H1 (cell line): ENCODE results near the gene KCNIP3. TPM values are rescaled to one million over a fixed set of nuclear protein-coding genes. Genes with fewer than 3 reads are reported as not detected.

ENCODE experiments used
- CTCF ChIA-PET: fragments of 300-600 bp; sonication (Branson Sonifier 250); formaldehyde crosslinking; loops from one replicate; lab custom pipeline; 2021; ENCODE audit not compliant: partially characterized antibody; lab: Charles Lee
- POLR2A ChIA-PET: fragments of 300-600 bp; sonication (Branson Sonifier 250); formaldehyde crosslinking; loops from one replicate; lab custom pipeline; 2021; ENCODE audit warnings: inconsistent platforms; ENCODE audit not compliant: partially characterized antibody; lab: Charles Lee
- DNase-seq, 2 experiments: peaks; one replicate each; pipeline versions ENCODE4 v3.0.0 to v3.0.0-alpha.2; 2010 to 2022; ENCODE audit warnings: low spot score in 2 of 2, low read depth in 1 of 2, mixed read lengths in 1 of 2
- FAIRE-seq: peaks from 2 replicates; lab custom pipeline; 2011; peaks lifted over from hg19 to GRCh38; lab: Jason Lieb, UNC
- H2AFZ ChIP-seq: 2 replicates; pipeline ENCODE4 v1.8.1; 2012; ENCODE audit warnings: low read length, inconsistent platforms
- H2AK5ac ChIP-seq: 2 replicates; pipeline ENCODE4 v1.6.1; 2013; ENCODE audit warnings: low read depth, low read length
- H2BK120ac ChIP-seq: replicated peaks from 2 replicates; pipeline ENCODE3; 2013; ENCODE audit warnings: low read depth, low read length, inconsistent platforms
- H2BK12ac ChIP-seq: 2 replicates; pipeline ENCODE4 v1.6.1; 2013; ENCODE audit warnings: low read depth, low read length
- H2BK15ac ChIP-seq: 2 replicates; pipeline ENCODE4 v1.6.1; 2013; ENCODE audit warnings: low read length
- H2BK20ac ChIP-seq: 2 replicates; pipeline ENCODE4 v1.6.1; 2013; ENCODE audit warnings: low read length
- H2BK5ac ChIP-seq: 2 replicates; pipeline ENCODE4 v1.6.1; 2013; ENCODE audit warnings: low read depth, low read length
- H3K14ac ChIP-seq: 2 replicates; pipeline ENCODE4 v1.6.1; 2013; ENCODE audit warnings: inconsistent platforms; ENCODE audit not compliant: insufficient read length
- H3K18ac ChIP-seq: 2 replicates; pipeline ENCODE4 v1.6.1; 2013; ENCODE audit warnings: low read length; ENCODE audit errors: extremely low read depth
- H3K23ac ChIP-seq: 2 replicates; pipeline ENCODE4 v1.6.1; 2013; ENCODE audit warnings: inconsistent platforms; ENCODE audit not compliant: insufficient read length
- H3K23me2 ChIP-seq: 2 replicates; pipeline ENCODE4 v1.6.1; 2013; ENCODE audit warnings: low read depth, low read length
- H3K27ac ChIP-seq: 2 replicates; pipeline ENCODE4 v1.6.1; 2011; ENCODE audit warnings: low read depth, low read length, inconsistent platforms
- H3K27me3 ChIP-seq, 4 experiments: replicated peaks in 1 of 4; 1 replicate in 1 of 4; 2 replicates in 3 of 4; pipeline versions ENCODE4 v1.6.1 to v1.8.1; 2011 to 2013; ENCODE audit warnings: low read length in 3 of 4, mild to moderate bottlenecking in 3 of 4, inconsistent platforms in 2 of 4, mixed read lengths in 2 of 4, moderate library complexity in 1 of 4; ENCODE audit not compliant: control insufficient read depth in 3 of 4, insufficient read depth in 3 of 4; ENCODE audit errors: extremely low read depth in 1 of 4
- H3K36me3 ChIP-seq, 4 experiments: 2 replicates each; pipeline versions ENCODE4 v1.6.1 to v1.8.1; 2011 to 2013; ENCODE audit warnings: mild to moderate bottlenecking in 4 of 4, low read length in 3 of 4, moderate library complexity in 2 of 4, control low read depth in 1 of 4, inconsistent platforms in 1 of 4; ENCODE audit not compliant: insufficient read depth in 4 of 4, control insufficient read depth in 2 of 4
- H3K4ac ChIP-seq: replicated peaks from 2 replicates; pipeline ENCODE3; 2013; ENCODE audit warnings: low read length, low read depth, mixed read lengths, inconsistent platforms; ENCODE audit not compliant: insufficient read length
- H3K4me1 ChIP-seq, 4 experiments: replicated peaks in 1 of 4; 1 replicate in 1 of 4; 2 replicates in 3 of 4; pipeline versions ENCODE4 v1.6.1 to v1.8.1; 2011 to 2013; ENCODE audit warnings: low read length in 3 of 4, inconsistent platforms in 2 of 4, mixed read lengths in 1 of 4; ENCODE audit not compliant: insufficient read depth in 4 of 4, control insufficient read depth in 3 of 4
- H3K4me2 ChIP-seq, 2 experiments: 2 replicates each; pipeline versions ENCODE4 v1.6.1 to v1.8.1; 2011 to 2013; ENCODE audit warnings: low read depth in 2 of 2, low read length in 2 of 2, control low read depth in 1 of 2, inconsistent platforms in 1 of 2, mild to moderate bottlenecking in 1 of 2; ENCODE audit not compliant: insufficient read depth in 1 of 2
- H3K4me3 ChIP-seq, 4 experiments: fragments of 200-600, 300-600 bp in 1 of 4; sonication (generic), shearing (Covaris generic), sonication (Bioruptor Twin) in 1 of 4; 2 replicates each; pipeline versions ENCODE4 v1.5.1 to v1.8.1; 2011 to 2016; ENCODE audit warnings: low read length in 4 of 4, low read depth in 3 of 4, control low read depth in 2 of 4, inconsistent platforms in 2 of 4, mild to moderate bottlenecking in 2 of 4, mixed read lengths in 1 of 4, moderate library complexity in 1 of 4; ENCODE audit not compliant: insufficient read depth in 2 of 4; ENCODE audit errors: extremely low read depth in 1 of 4
- H3K56ac ChIP-seq: replicated peaks from 2 replicates; pipeline ENCODE3; 2013; ENCODE audit warnings: low read depth, mild to moderate bottlenecking, mixed read lengths, low read length, inconsistent platforms; ENCODE audit not compliant: insufficient read length
- H3K79me1 ChIP-seq: 2 replicates; pipeline ENCODE4 v1.6.1; 2013; ENCODE audit warnings: low read depth, low read length, control low read depth
- H3K79me2 ChIP-seq, 2 experiments: 2 replicates each; pipeline versions ENCODE4 v1.6.1 to v1.8.1; 2012 to 2013; ENCODE audit warnings: low read length in 2 of 2, mild to moderate bottlenecking in 2 of 2, inconsistent platforms in 1 of 2; ENCODE audit not compliant: insufficient read depth in 2 of 2, control insufficient read depth in 1 of 2
- H3K9ac ChIP-seq, 4 experiments: replicated peaks in 1 of 4; 1 replicate in 1 of 4; 2 replicates in 3 of 4; pipeline versions ENCODE4 v1.6.1 to v1.8.1; 2011 to 2013; ENCODE audit warnings: low read depth in 3 of 4, low read length in 3 of 4, control low read depth in 2 of 4, mild to moderate bottlenecking in 2 of 4, moderate library complexity in 2 of 4, inconsistent platforms in 1 of 4; ENCODE audit errors: extremely low read depth in 1 of 4
- H3K9me3 ChIP-seq, 2 experiments: 2 replicates each; pipeline versions ENCODE4 v1.6.1 to v1.8.1; 2012 to 2013; ENCODE audit warnings: mild to moderate bottlenecking in 2 of 2, moderate library complexity in 2 of 2, control low read depth in 1 of 2, inconsistent platforms in 1 of 2, low read depth in 1 of 2, low read length in 1 of 2, mixed read lengths in 1 of 2; ENCODE audit not compliant: insufficient read depth in 2 of 2
- H4K20me1 ChIP-seq, 2 experiments: replicated peaks in 1 of 2; 2 replicates each; pipeline versions ENCODE3 to v1.8.1; 2011 to 2013; ENCODE audit warnings: inconsistent platforms in 2 of 2, low read length in 2 of 2, mild to moderate bottlenecking in 1 of 2; ENCODE audit not compliant: insufficient read depth in 2 of 2, control insufficient read depth in 1 of 2
- H4K5ac ChIP-seq: 2 replicates; pipeline ENCODE4 v1.6.1; 2013; ENCODE audit warnings: low read length, low read depth, mixed read lengths, inconsistent platforms; ENCODE audit not compliant: insufficient read length
- H4K8ac ChIP-seq: 2 replicates; pipeline ENCODE4 v1.8.0; 2013; ENCODE audit warnings: mild to moderate bottlenecking, moderate library complexity, low read length, inconsistent platforms; ENCODE audit not compliant: insufficient read depth; ENCODE audit errors: extremely low read depth
- H4K91ac ChIP-seq: replicated peaks from 2 replicates; pipeline ENCODE3; 2013; ENCODE audit warnings: low read length, mixed read lengths, inconsistent platforms; ENCODE audit not compliant: insufficient read length
- SIRT6 ChIP-seq: IDR thresholded peaks from one replicate; pipeline ENCODE4 v1.7.1; 2012; ENCODE audit warnings: low read length, inconsistent platforms
- WGBS, 2 experiments: shearing (Covaris generic) in 1 of 2; methylation state at CpG; one replicate each; pipeline versions ENCODE4 v1.1.6 to v1.1.7; 2013 to 2015; ENCODE audit warnings: low lambda C conversion rate in 2 of 2, mixed read lengths in 2 of 2, inconsistent platforms in 1 of 2, low coverage in 1 of 2, missing lambda C conversion rate in 1 of 2; ENCODE audit not compliant: insufficient replicate concordance in 2 of 2, insufficient coverage in 1 of 2, insufficient read length in 1 of 2; ENCODE audit errors: extremely low coverage in 1 of 2, missing lambda C conversion rate in 1 of 2; 5-methylcytosine and 5-hydroxymethylcytosine counted together
- polyA plus RNA-seq, 7 experiments: library from polyadenylated mRNA; depleted of rRNA in 3 of 7; stranded (reverse) in 5 of 7; unstranded in 2 of 7; fragments of >200 nt in 5 of 7; fragments of 200-250 nt in 2 of 7; gene quantifications; 1 replicate in 5 of 7; 2 replicates in 1 of 7; 4 replicates in 1 of 7; pipeline versions ENCODE4 v1.2.1 to v1.2.3, GENCODE V29; 2011 to 2013; ENCODE audit warnings: missing spikeins in 2 of 7, mixed read lengths in 2 of 7
- total RNA-seq: library from RNA; stranded (reverse); fragmentation: NEBNext Ultra II Directional; extraction: Animal tissue kit (Norgen Biotek cat#: 25700); gene quantifications from 2 replicates; pipeline ENCODE4 v1.2.1, GENCODE V29; 2021

The KCNIP3 gene
- total and polyA plus RNA-seq, 2 of the 8 experiments (the other 6 are each of a cell fraction or from before 2014, with no cell fraction given), result 0.33 to 1.9 TPM

GRCh38 chr2:95301186-95301585, 4.0 kb downstream of the KCNIP3 start:
- no peaks in the 10 kb centered on the region for H3K79me1 ChIP-seq
- no peak overlapping the region for H2BK5ac ChIP-seq
- POLR2A ChIA-PET, result no interaction called here

More at GRCh38 chr2:95301186-95301585, 4.0 kb downstream of the KCNIP3 start:
- Histone ChIP-seq H3K36me3 (no peaks in the 10 kb centered on the region), H3K27me3 (no peaks in the 10 kb centered on the region), H2BK20ac (no peak overlapping the region), H4K8ac (no peak overlapping the region), H3K4me1 (peaks cover 0 to 10% (median 0%) of the 10 kb centered on the region in 4 experiments; a peak in 1 of 7 replicates), H3K4me2 (no peak overlapping the region), H3K23me2 (no peaks in the 10 kb centered on the region), H2AK5ac (no peak overlapping the region), H3K9me3 (peaks cover 53 to 99% of the 10 kb centered on the region in 2 experiments), H2BK15ac (no peak overlapping the region), H2AFZ (no peak overlapping the region), H4K5ac (no peak overlapping the region), H3K9ac (no peak overlapping the region), H3K79me2 (no peaks in the 10 kb centered on the region), H3K23ac (no peak overlapping the region), H3K56ac (no peak overlapping the region), H2BK120ac (no peak overlapping the region), H3K4ac (no peak overlapping the region), H3K14ac (no peak overlapping the region), H3K18ac (no peak overlapping the region), H3K4me3 (no peak overlapping the region), H2BK12ac (no peak overlapping the region), H4K91ac (no peak overlapping the region), H4K20me1 (no peaks in the 10 kb centered on the region)
- DNase-seq, result no peak
- no peak for FAIRE-seq
- WGBS, 2 experiments, result 87% methylated on average over 4 of the region's 4 CpGs; no CpG with 5 or more reads in 1 of the 2 experiments
- CTCF ChIA-PET, result interaction anchor here (1.8 kb wide), 1 partner anchor 44 kb away, joined by 7 read pairs; no protein-coding TSS in a partner anchor
- TF ChIP-seq SIRT6, result no peak
- TF ChIP-seq, all 59 proteins: peak for 0
- no peak overlapping the region for H3K27ac ChIP-seq
